SK-N-MC (cell line): ENCODE measurements around the gene AATK.

Source experiments
- EZH2 ChIP-seq: fragments of 200-600 bp; sonication (generic); IDR thresholded peaks from one replicate; pipeline ENCODE4 v1.6.1; 2017; ENCODE audit warnings: antibody characterized with exemption
- FOXP2 ChIP-seq: optimal IDR thresholded peaks from 2 replicates; pipeline ENCODE3; 2011; ENCODE audit warnings: mild to moderate bottlenecking, moderate library complexity; ENCODE audit not compliant: insufficient read depth; ENCODE audit errors: extremely low read length, control extremely low read depth
- POLR2AphosphoS5 ChIP-seq: IDR thresholded peaks from 2 replicates; pipeline ENCODE4 v1.6.1; 2012; ENCODE audit warnings: mild to moderate bottlenecking, low read depth, low read length, borderline replicate concordance

- TF ChIP-seq FOXP2 (no peak), POLR2AphosphoS5 (no peak), EZH2 (no peak)
These were observed 45.1 kb downstream of the AATK start for GRCh38 chr17:81120695-81121621.
